Stromal cell of bone marrow (primary cell): ENCODE measurements around the gene UFSP1.

Experiments used
- DNase-seq: peaks from one replicate; pipeline ENCODE4 v3.0.0-alpha.2; 2012; ENCODE audit warnings: low read depth

The UFSP1 gene

GRCh38 chr7:100882201-100882600, 7.3 kb downstream of the UFSP1 start:
- no peak for DNase-seq

DNA sequence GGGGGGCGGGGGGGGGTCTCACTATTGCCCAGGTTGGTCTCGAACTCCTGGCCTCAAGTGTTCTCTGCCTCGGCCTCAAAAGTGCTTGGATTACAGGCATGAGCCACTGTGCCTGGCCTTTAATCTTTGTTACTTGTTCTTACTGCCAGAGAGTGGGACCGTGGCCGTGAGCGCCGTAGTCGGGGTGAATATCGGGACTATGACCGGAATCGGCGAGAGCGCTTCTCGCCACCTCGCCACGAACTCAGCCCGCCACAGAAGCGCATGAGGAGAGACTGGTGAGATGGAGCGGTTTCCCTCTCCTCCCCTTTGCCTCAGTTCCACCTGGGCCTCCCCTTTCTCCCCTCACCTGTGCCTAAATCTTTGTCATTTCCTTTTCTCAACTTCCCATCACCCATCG, 8.4 kb downstream of the UFSP1 start:
- DNase-seq, result no peak

DNA sequence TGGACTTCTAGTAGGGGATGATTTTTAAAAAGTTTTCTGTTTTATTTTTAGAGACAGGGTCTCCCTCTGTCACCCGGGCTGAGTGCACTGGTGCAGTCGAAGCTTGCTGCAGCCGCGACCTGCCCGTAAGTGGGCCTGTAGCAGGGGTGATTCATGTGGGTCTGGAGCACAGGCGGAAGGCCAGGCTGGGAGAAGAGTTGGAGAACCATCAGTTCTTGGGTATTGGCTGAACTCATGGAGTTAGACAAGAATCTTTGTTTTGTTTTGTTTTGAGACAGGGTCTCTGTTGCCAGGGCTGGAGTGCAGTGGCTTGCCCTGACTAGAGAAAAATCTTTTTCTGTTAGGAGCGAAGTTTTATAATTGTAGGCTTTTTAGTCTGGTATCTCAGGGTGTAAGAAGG, 8.9 kb downstream of the UFSP1 start:
- no peak for DNase-seq

DNA sequence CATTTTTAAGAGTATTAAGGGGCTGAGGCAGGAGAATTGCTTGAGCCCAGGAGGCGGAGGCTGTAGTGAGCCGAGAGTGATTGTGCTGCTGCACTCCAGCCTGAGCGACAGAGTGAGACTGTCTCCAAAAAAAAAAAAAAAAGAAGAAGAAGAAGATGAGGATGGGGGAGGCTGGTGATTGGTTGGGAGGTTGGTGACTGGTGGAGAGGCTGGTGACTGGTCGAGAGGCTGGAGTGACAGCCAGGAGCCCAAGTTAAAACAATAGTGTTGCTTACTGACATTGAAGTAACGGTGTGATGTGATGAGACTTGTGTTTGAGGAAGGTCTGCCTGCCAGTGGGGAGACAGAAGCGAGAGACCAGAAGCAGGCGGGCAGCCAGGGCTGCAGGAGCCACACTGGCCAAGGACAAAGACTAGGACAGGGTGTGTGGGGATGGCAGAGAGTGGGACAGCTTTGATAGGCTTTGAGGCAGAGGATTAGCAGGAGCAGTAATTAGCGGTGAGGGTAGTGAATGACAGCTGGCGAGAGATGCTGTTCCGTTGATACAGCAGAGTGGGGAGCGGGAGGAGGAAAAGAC, 9.7 kb downstream of the UFSP1 start:
- DNase-seq, result no peak

GRCh38 chr7:100878685-100879084, 10.8 kb downstream of the UFSP1 start:
- no peak for DNase-seq

DNA sequence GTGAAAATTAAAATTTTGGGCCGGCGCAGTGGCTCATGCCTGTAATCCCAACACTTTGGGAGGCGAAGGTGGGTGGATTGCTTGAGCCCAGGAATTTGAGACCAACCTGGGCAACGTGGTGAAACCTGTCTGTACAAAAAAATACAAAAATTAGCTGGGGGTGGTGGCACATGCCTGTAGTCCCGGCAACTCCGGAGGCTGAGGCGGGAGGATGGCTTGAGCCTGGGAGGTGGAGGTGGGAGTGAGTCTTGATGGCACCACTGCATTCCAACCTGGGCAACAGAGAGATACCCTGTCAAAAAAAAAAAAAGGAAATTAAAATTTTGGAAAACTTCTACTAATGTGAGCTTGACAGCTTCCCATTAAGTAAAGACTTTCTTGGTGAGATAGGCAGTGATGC, 11.5 kb downstream of the UFSP1 start:
- no peak for DNase-seq

- DNase-seq, result no peak
These were observed 14.2 kb downstream of the UFSP1 start for GRCh38 chr7:100875356-100875751.

DNA sequence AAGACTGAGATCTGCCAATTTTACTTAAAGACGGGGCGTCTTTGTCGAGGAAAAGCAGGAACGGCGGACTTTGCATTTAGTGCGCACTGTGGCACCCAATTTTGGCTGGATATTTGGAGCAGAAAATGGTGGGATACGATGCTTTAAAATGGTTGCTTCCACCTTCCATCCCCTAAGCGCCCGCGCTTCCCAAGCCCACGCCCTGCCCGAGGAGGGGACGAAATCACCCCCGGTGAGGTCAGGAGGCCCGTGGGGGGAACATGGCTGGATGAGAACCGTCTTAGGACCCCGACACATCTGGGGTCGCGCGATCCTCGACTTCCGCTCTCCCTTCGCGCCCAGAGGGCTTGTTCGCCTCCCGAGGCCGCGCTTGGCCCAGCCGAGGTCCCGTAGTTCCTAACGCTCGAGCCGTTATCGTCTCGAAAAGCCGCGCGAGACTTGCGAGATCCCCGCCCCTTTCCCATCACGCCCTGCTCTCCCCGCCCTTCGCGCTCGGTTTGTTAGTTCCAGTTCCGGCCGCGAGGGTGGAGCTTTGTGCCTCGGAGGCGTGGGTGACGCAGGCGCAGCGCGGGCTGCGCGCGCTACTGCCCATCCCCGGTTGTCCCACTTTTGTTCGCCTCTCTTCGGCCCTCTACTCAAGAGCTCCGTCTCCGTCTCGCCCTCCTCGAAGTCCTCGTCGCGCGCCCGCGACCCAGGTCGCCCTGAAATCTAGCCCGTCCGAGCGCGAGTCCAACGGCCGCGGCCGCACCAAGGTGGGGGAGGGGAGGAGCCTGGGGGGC, 14.7 kb downstream of the UFSP1 start, which contains the start of gene SRRT:
Gene SRRT (plus strand): TSS at position 527 of the 779 bp plus-strand sequence. CDS start 488 bp downstream, outside the sequence.
- peak; percentile 97 for DNase-seq

- DNase-seq, result no peak
These were observed 15.3 kb downstream of the UFSP1 start for GRCh38 chr7:100874300-100874576.

- DNase-seq, result no peak
These were observed 15.8 kb downstream of the UFSP1 start for GRCh38 chr7:100873599-100874299.

DNA sequence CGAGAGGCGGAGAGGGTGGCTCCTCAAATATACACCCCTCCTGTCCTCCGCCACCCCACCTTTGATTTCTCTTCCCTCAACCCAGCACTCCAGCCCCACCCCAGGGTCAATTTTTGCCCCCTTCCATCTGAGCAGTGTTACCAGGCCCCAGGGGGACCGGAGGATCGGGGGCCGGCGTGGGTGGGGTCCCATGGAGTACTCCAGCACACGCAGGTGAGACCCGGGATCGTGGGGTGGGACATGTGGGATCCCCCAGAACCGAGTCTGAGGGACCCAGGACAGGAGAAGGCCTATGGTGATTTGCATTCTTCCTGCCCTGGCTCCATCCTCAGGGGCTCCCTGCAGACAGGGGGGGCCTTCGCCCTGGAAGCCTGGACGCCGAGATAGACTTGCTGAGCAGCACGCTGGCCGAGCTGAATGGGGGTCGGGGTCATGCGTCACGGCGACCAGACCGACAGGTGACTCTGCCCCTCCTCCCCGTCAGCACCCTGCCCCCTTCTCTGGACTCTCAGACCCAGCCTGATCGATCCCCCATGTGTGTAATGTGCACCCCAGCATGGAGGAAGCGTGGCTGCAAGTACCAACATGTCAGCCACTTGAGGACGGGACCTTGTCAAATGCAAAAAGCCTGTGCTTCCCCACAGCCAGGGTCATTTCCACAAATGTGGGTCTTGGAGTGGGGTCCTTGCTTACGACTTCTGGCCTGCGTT, 21.6 kb downstream of the UFSP1 start:
- no peak for DNase-seq

DNA sequence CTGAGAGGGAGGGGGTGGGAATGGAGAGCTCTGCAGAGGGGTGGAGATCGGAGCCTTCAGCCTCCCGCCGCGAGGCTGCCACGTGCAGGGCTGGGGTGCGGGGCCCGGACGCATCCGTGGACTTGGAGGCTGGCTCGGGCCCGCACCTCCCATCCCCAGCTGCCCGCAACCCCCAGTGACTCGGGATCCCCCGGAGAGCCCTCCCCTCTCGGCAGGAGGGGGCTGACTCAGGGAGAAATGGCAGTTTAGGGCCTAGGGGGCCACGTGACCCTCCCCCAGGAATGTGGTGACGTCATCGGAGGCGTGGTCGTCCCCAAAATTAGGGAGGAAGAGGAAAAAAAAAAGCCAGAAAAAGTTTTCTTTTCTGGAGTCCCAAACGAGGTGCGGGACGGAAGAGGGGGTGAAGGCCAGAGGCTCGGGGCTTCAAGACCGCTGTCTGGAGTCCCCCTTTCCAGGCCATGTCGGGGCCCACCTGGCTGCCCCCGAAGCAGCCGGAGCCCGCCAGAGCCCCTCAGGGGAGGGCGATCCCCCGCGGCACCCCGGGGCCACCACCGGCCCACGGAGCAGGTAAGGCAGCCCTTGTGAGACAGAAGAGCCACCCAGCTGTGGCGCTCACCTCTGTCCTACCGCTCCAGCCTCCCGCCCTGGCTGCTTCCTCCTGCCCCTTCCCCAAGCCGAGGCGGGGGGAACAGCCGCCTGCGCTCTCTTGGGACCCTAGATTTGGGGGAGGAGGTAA, 22.3 kb downstream of the UFSP1 start, which contains the start of gene TRIP6:
Gene TRIP6 (plus strand): TSS at position 348 of the 736 bp plus-strand sequence. CDS start 111 bp downstream, at position 459.
- DNase-seq, result peak; percentile 94

GRCh38 chr7:100866729-100867039, 22.8 kb downstream of the UFSP1 start:
- DNase-seq, result no peak

DNA sequence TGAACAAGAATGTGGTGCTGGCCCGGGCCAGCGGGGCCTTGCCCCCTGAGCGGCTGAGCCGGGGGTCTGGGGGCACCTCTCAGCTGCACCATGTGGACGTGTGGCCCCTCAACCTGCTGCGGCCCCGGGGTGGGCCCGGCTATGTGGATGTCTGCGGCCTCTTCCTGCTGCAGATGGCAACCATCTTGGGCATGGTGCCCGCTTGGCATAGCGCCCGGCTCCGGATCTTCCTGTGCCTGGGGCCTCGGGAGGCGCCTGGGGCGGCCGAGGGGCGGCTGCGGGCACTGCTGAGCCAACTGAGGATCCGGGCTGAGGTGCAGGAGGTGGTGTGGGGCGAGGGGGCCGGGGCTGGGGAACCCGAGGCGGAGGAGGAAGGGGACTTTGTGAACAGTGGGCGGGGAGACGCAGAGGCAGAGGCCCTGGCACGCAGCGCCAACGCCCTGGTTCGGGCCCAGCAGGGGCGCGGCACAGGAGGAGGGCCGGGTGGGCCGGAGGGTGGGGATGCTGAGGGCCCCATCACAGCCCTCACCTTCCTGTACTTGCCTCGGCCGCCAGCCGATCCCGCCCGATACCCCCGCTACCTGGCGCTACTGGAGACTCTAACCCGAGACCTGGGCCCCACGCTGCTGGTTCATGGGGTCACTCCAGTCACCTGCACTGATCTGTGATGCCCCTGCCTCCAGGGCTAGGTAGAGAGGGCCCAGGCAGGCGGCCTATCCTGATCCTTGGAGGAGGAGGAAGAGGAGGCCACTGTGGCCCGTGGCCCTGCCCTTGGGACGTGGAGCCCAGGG, 23.4 kb downstream of the UFSP1 start:
- no peak for DNase-seq

- no peak for DNase-seq
These were observed 24.1 kb downstream of the UFSP1 start for GRCh38 chr7:100865372-100865911.

- DNase-seq, result no peak
These were observed 25.2 kb downstream of the UFSP1 start for GRCh38 chr7:100864263-100864845.

DNA sequence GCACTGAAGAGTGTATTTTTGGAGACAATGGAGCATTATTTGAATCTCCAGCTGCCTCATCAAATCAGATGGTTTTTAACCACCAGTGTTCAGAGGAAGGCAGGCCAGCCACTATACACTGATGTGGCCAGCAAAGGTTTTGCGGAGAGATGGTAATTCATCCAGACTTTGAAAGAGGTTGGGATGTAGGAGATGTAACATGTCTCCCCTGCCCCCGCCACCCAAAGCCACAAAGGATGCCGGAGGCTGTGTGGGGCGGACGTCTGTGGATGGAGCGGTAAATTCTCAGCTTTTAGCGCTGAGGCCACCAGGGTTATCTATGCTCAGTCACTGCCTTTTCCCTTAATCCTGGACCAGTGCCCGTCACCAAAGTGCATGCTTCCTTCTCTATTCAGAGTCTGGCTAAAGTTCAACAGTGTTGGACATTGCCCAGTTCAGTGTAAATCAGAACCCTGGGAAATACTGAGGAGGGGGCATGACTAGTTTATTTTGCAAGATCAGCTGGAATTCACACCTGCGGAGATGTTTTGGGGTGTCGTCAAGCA, 26.0 kb downstream of the UFSP1 start:
- DNase-seq, result no peak

GRCh38 chr7:100861616-100861985, 27.9 kb downstream of the UFSP1 start:
- no peak for DNase-seq

- no peak for DNase-seq
These were observed 28.6 kb downstream of the UFSP1 start for GRCh38 chr7:100860702-100861615.
